Memory B cell (primary cell): ENCODE measurements around the gene NUP54.

ENCODE experiments used
- ATAC-seq: fragments of 150-1000 bp; cut with Tn5 transposase; 2 replicates; pipeline ENCODE4 v1.10.0; 2021; ENCODE audit warnings: low read depth, mild to moderate bottlenecking, moderate library complexity
- DNase-seq, 2 donors: peaks; one replicate each; pipeline ENCODE4 v3.0.0; 2022; ENCODE audit warnings: low spot score in 2 of 2
- H3K27ac Mint-ChIP-seq: one replicate; pipeline ENCODE4 v1.8.0; 2022; ENCODE audit warnings: mild to moderate bottlenecking, moderate library complexity, mixed read lengths
- H3K27me3 Mint-ChIP-seq: one replicate; pipeline ENCODE4 v1.8.0; 2022; ENCODE audit warnings: mixed read lengths
- H3K36me3 Mint-ChIP-seq: one replicate; pipeline ENCODE4 v1.8.0; 2022; ENCODE audit warnings: mild to moderate bottlenecking, mixed read lengths
- H3K4me1 Mint-ChIP-seq: one replicate; pipeline ENCODE4 v1.8.0; 2022; ENCODE audit warnings: mixed read lengths
- H3K4me3 Mint-ChIP-seq: one replicate; pipeline ENCODE4 v1.8.0; 2022; ENCODE audit warnings: mild to moderate bottlenecking, moderate library complexity, mixed read lengths
- H3K9me3 Mint-ChIP-seq: one replicate; pipeline ENCODE4 v1.8.0; 2022; ENCODE audit warnings: mixed read lengths

NUP54 gene

DNA sequence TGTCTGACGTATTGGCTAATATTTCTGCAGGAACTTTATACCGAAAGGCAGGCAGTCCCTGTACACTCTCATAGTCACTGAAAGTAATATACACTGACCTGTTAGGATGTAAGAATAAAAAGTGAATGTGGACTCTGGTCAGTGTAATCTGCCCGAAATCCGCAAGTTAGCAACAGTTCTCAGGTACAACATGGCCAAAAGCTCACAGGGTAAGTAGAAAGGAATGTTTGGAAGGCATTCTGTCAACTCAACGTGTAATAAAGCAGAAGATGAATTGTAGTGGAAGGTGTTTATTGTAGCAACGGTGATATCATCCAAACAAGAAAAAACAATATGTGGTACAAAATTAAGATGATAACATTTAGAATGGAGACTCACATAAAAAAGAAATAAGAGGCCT is 26.0 kb upstream of the NUP54 start:
- peaks cover 24% of the 10 kb centered on the region for H3K36me3 Mint-ChIP-seq
- no peak for ATAC-seq
- no peaks in the 10 kb centered on the region for H3K27me3 Mint-ChIP-seq
- no peak for DNase-seq
- H3K4me3 Mint-ChIP-seq, result no peak overlapping the region
- no peak overlapping the region for H3K27ac Mint-ChIP-seq
- peaks cover 8% of the 10 kb centered on the region for H3K4me1 Mint-ChIP-seq
- no peaks in the 10 kb centered on the region for H3K9me3 Mint-ChIP-seq

DNA sequence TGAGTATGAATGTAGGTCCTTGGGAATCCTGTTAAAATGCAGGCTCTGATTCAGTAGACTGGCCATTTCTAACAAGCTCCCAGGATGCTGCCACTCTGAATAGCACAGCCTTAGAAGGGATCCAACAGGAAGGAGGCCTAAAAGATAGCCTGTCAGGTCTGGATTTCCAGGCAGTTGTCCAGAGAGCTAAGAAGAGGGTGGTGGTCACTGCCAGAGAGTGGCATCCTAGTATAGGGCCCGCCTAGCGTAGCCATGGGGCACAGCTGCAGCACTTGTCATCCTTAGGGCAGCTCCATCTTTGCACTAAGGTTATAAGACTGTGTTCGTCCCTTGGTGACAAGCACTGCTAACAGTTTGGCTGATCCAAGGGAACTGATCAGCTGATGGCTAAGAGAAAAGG is 20.5 kb upstream of the NUP54 start:
- no peak overlapping the region for H3K27ac Mint-ChIP-seq
- H3K9me3 Mint-ChIP-seq, result no peaks in the 10 kb centered on the region
- DNase-seq, result no peak
- H3K27me3 Mint-ChIP-seq, result no peaks in the 10 kb centered on the region
- no peaks in the 10 kb centered on the region for H3K4me1 Mint-ChIP-seq
- no peak overlapping the region for H3K4me3 Mint-ChIP-seq
- no peak for ATAC-seq
- peaks cover 30% of the 10 kb centered on the region for H3K36me3 Mint-ChIP-seq

- Mint-ChIP-seq H3K27me3 (no peaks in the 10 kb centered on the region), H3K9me3 (no peaks in the 10 kb centered on the region), H3K4me1 (no peaks in the 10 kb centered on the region), H3K27ac (no peak overlapping the region), H3K4me3 (no peak overlapping the region), H3K36me3 (peaks cover 34% of the 10 kb centered on the region)
- ATAC-seq, result no peak
- no peak for DNase-seq
Measured at GRCh38 chr4:76166480-76166879, 18.3 kb upstream of the NUP54 start.

DNA sequence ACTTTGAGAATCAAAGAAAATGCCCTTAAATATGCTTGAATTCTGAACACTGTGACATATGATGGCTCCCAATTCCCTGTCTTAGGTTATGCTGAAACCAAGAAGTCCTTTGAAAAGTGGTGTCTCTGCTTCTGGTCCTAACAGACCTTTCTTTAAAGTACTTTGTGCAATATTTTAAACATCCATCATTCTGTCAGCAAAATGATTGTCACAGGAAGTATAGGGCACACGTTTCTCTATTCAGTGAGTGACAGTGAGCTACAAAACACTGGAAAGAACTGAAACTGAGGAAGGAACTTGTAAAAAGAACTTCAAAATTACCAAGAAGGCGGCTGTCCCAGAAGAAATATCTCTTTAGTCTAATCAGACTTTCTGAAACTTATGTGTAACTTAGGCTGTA is 12.2 kb upstream of the NUP54 start:
- no peaks in the 10 kb centered on the region for H3K9me3 Mint-ChIP-seq
- no peaks in the 10 kb centered on the region for H3K4me1 Mint-ChIP-seq
- no peak for ATAC-seq
- no peak overlapping the region for H3K27ac Mint-ChIP-seq
- H3K4me3 Mint-ChIP-seq, result no peak overlapping the region
- peaks cover 15% of the 10 kb centered on the region for H3K36me3 Mint-ChIP-seq
- no peaks in the 10 kb centered on the region for H3K27me3 Mint-ChIP-seq
- DNase-seq, result no peak

DNA sequence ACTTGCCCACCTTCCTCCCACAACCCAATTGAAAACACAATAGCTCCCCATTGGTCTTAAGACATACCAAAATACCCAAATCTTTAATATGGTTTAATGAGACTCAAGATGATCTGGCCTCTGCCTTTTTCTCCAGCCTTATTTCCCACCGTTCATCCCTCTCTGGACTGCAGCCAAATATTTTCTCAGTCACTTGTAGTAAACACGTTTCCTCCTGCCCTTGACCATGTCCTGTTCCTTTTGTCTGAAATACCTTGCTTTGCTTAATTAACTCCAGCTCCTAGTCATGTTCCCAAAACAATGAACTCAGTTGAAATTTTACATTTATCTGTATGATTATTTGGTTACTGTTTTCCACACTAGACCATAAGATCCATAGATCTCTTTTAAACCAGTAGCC is 8.4 kb upstream of the NUP54 start:
- ATAC-seq (no peak), DNase-seq (no peak)
- Mint-ChIP-seq H3K27me3 (no peaks in the 10 kb centered on the region), H3K4me1 (no peaks in the 10 kb centered on the region), H3K4me3 (no peak overlapping the region), H3K36me3 (peaks cover 8% of the 10 kb centered on the region), H3K27ac (no peak overlapping the region), H3K9me3 (peaks cover 3% of the 10 kb centered on the region)

- ATAC-seq (no peak), DNase-seq (no peak)
- Mint-ChIP-seq H3K27ac (no peak overlapping the region), H3K4me3 (no peak overlapping the region), H3K9me3 (peaks cover 3% of the 10 kb centered on the region), H3K36me3 (peaks cover 12% of the 10 kb centered on the region), H3K4me1 (no peaks in the 10 kb centered on the region), H3K27me3 (no peaks in the 10 kb centered on the region)
Measured at GRCh38 chr4:76155979-76156378, 7.8 kb upstream of the NUP54 start.

DNA sequence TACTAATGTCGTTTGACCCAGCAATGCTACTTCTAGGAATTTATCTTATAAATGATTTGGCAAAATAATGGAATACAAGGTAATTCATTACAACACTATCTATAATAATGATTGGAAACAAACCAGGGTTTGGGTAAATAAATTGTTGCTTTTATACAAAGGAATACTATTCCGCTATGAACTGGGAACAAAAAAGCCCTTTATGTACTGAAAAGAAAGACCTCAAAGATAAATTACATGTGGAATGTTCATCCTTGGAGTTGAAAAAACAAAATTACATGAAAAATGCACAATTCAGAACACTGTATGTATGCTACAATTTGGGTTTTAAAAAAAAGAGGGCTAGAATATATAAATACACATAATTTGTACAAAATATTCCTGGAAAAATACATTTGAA is 5.2 kb upstream of the NUP54 start:
- H3K36me3 Mint-ChIP-seq, result peaks cover 10% of the 10 kb centered on the region
- H3K4me3 Mint-ChIP-seq, result no peak overlapping the region
- H3K4me1 Mint-ChIP-seq, result peaks cover 7% of the 10 kb centered on the region
- DNase-seq, result no peak
- ATAC-seq, result no peak
- H3K9me3 Mint-ChIP-seq, result peaks cover 3% of the 10 kb centered on the region
- H3K27me3 Mint-ChIP-seq, result no peaks in the 10 kb centered on the region
- no peak overlapping the region for H3K27ac Mint-ChIP-seq

GRCh38 chr4:76147454-76148141 is 599 bp downstream of the NUP54 start:
- Mint-ChIP-seq H3K27ac (peak overlapping the region; percentile 90), H3K27me3 (no peaks in the 10 kb centered on the region), H3K4me1 (peaks cover 13% of the 10 kb centered on the region), H3K4me3 (peak overlapping the region; percentile 97), H3K36me3 (peaks cover 10% of the 10 kb centered on the region), H3K9me3 (no peaks in the 10 kb centered on the region)
- DNase-seq (no peak), ATAC-seq (no peak)

GRCh38 chr4:76144546-76144945 is 3.7 kb downstream of the NUP54 start:
- peaks cover 22% of the 10 kb centered on the region for H3K4me1 Mint-ChIP-seq
- no peak overlapping the region for H3K27ac Mint-ChIP-seq
- ATAC-seq (no peak), DNase-seq (no peak)
- peaks cover 24% of the 10 kb centered on the region for H3K36me3 Mint-ChIP-seq
- H3K27me3 Mint-ChIP-seq, result no peaks in the 10 kb centered on the region
- no peaks in the 10 kb centered on the region for H3K9me3 Mint-ChIP-seq
- H3K4me3 Mint-ChIP-seq, result no peak overlapping the region

DNA sequence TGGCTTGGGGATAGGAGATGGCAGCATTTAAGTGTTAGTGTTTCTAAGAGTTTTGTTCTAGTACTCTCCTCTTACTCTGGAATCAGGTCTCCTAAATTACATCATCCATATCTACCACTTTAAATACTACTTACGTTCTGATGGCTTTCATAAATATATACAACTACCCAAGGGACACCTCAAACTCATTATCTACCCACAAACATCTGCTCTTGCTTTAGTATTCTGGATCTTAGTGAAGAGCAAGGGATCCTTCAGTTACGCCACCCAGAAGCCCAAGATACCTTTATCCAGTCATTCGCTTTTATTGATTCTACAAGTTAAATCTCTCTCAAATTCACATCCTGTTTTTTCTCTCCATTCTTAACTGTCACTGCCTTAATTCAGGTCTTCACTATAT is 7.0 kb downstream of the NUP54 start:
- ATAC-seq (no peak), DNase-seq (no peak)
- Mint-ChIP-seq H3K4me3 (no peak overlapping the region), H3K4me1 (peaks cover 14% of the 10 kb centered on the region), H3K36me3 (peaks cover 39% of the 10 kb centered on the region), H3K27me3 (no peaks in the 10 kb centered on the region), H3K9me3 (no peaks in the 10 kb centered on the region), H3K27ac (peak overlapping the region; percentile 5)

DNA sequence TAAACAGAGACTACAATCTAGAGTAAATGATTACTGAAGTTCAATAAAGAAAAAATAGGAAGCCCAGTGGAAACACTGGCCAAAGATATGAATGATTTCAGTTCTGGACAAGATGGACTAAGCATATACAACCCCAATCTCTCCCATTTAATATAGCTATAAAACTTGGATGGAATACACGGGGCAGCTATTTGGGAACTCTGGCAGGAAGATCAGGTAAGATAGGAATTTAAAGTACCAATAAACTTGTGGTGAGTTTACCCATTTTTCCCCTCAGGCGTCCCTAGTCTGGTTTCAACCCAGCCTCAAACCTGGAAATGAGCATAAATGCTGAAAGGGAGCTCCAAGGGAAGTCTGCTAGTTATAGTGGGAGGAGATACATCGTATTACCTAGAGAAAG is 20.4 kb downstream of the NUP54 start:
- no peaks in the 10 kb centered on the region for H3K27me3 Mint-ChIP-seq
- no peak overlapping the region for H3K4me3 Mint-ChIP-seq
- no peak for ATAC-seq
- no peaks in the 10 kb centered on the region for H3K9me3 Mint-ChIP-seq
- H3K36me3 Mint-ChIP-seq, result peaks cover 26% of the 10 kb centered on the region
- DNase-seq, result no peak
- no peak overlapping the region for H3K27ac Mint-ChIP-seq
- H3K4me1 Mint-ChIP-seq, result no peaks in the 10 kb centered on the region

GRCh38 chr4:76125816-76126215 is 22.4 kb downstream of the NUP54 start:
- DNase-seq (no peak), ATAC-seq (no peak)
- no peaks in the 10 kb centered on the region for H3K27me3 Mint-ChIP-seq
- H3K27ac Mint-ChIP-seq, result no peak overlapping the region
- no peak overlapping the region for H3K4me3 Mint-ChIP-seq
- H3K36me3 Mint-ChIP-seq, result peaks cover 34% of the 10 kb centered on the region
- H3K4me1 Mint-ChIP-seq, result no peaks in the 10 kb centered on the region
- H3K9me3 Mint-ChIP-seq, result no peaks in the 10 kb centered on the region

DNA sequence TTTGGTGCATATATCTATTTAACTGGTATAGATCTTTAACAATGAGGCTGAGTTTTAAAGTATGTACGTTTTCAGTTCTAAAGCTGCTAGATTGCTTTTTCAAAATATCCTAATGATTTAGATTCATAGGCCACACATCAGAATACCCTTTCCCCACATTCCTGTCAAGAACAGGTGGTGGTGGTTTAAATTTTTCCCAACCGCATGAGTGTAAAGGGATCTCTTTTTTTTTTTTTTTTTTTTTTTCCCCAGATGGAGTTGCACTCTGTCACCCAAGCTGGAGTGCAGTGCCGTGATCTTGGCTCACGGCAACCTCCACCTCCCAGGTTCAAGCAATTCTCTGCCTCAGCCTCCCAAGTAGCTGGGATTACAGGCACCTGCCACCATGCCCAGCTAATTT is 28.0 kb downstream of the NUP54 start:
- DNase-seq (no peak), ATAC-seq (no peak)
- no peak overlapping the region for H3K4me3 Mint-ChIP-seq
- no peaks in the 10 kb centered on the region for H3K9me3 Mint-ChIP-seq
- peaks cover 42% of the 10 kb centered on the region for H3K36me3 Mint-ChIP-seq
- H3K4me1 Mint-ChIP-seq, result no peaks in the 10 kb centered on the region
- H3K27ac Mint-ChIP-seq, result no peak overlapping the region
- H3K27me3 Mint-ChIP-seq, result no peaks in the 10 kb centered on the region

GRCh38 chr4:76117536-76117935 is 30.7 kb downstream of the NUP54 start:
- H3K9me3 Mint-ChIP-seq, result no peaks in the 10 kb centered on the region
- H3K27ac Mint-ChIP-seq, result no peak overlapping the region
- no peak for DNase-seq
- H3K4me3 Mint-ChIP-seq, result no peak overlapping the region
- no peaks in the 10 kb centered on the region for H3K27me3 Mint-ChIP-seq
- H3K36me3 Mint-ChIP-seq, result peaks cover 41% of the 10 kb centered on the region
- no peaks in the 10 kb centered on the region for H3K4me1 Mint-ChIP-seq
- ATAC-seq, result no peak

DNA sequence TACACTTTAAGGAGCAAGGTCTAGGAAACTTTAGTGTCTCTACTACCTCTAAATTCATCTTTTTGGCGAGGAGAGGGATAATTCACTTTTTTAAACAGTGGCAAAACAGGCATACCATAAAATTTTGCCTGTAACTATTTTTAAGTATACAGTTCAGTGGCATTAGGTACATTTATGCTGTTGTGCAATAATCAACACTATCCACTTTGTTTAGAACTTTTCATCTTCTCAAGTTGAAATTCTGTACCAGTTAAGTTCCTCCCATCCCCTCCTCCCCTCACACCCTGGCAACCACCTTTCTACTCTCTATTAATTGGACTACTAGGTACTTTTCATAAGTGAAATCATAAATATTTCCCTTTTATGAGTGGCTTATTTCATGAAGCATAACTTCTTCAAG is 31.4 kb downstream of the NUP54 start:
- Mint-ChIP-seq H3K4me1 (no peaks in the 10 kb centered on the region), H3K27me3 (no peaks in the 10 kb centered on the region), H3K9me3 (no peaks in the 10 kb centered on the region), H3K36me3 (peaks cover 39% of the 10 kb centered on the region), H3K4me3 (no peak overlapping the region), H3K27ac (no peak overlapping the region)
- ATAC-seq, result no peak
- DNase-seq, result no peak
